Endothelial cell of umbilical vein (primary cell): ENCODE results near the gene METRNL.

ENCODE experiments used
- EZH2 ChIP-seq: IDR thresholded peaks from 2 replicates; pipeline ENCODE4 v1.6.1; 2012; ENCODE audit warnings: borderline replicate concordance, low read depth, mild to moderate bottlenecking, moderate library complexity, low read length, inconsistent platforms; ENCODE audit not compliant: severe bottlenecking
- FOS ChIP-seq: IDR thresholded peaks from 2 replicates; pipeline ENCODE4 v1.6.1; 2011; ENCODE audit warnings: mild to moderate bottlenecking, low read length, moderate library complexity, borderline replicate concordance; ENCODE audit not compliant: insufficient read depth
- JUN ChIP-seq: IDR thresholded peaks from 2 replicates; pipeline ENCODE4 v1.6.1; 2011; ENCODE audit warnings: borderline replicate concordance, low read depth; ENCODE audit not compliant: insufficient read length, insufficient read depth
- MAX ChIP-seq: IDR thresholded peaks from 2 replicates; pipeline ENCODE4 v1.6.1; 2011; ENCODE audit not compliant: insufficient read depth, insufficient read length
- MYC ChIP-seq: IDR thresholded peaks from one replicate; pipeline ENCODE4 v1.6.1; 2011; ENCODE audit warnings: mild to moderate bottlenecking, low read depth, low read length
- POLR2A ChIP-seq: IDR thresholded peaks from 2 replicates; pipeline ENCODE4 v1.6.1; 2012; ENCODE audit warnings: low read depth, mild to moderate bottlenecking, control low read depth, low read length
- POLR2AphosphoS5 ChIP-seq: IDR thresholded peaks from 2 replicates; pipeline ENCODE4 v1.6.1; 2012; ENCODE audit warnings: low read depth, mild to moderate bottlenecking, control low read depth, low read length, moderate library complexity; ENCODE audit not compliant: insufficient read depth
- TF ChIP-seq, protein P1 (sequence below), 2 donors: IDR thresholded peaks; 1 replicate in 1 of 2; 2 replicates in 1 of 2; pipeline ENCODE4 v1.5.1; 2011; ENCODE audit warnings: low read length in 2 of 2, mild to moderate bottlenecking in 2 of 2, moderate library complexity in 2 of 2, control low read depth in 1 of 2, inconsistent platforms in 1 of 2, low read depth in 1 of 2; ENCODE audit not compliant: insufficient read depth in 1 of 2; ENCODE audit errors: extremely low read depth in 1 of 2

DNA sequence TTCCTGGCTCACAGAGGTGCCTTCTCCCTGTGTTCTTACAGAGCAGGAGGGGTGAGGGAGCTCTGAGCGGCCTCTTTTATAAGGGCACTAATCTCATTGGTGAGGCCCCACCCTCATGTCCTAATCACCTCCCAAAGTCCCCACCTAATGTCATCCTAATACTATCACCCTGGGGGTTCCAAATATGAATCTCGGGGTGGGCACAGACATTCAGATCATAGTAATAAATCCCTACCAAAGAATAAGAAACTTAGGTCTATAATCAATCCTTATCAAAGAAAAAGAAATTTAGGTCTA, 32.3 kb upstream of the METRNL start:
- no peak for TF ChIP-seq JUN
- TF ChIP-seq POLR2A = no peak
- TF ChIP-seq, protein P1, sequence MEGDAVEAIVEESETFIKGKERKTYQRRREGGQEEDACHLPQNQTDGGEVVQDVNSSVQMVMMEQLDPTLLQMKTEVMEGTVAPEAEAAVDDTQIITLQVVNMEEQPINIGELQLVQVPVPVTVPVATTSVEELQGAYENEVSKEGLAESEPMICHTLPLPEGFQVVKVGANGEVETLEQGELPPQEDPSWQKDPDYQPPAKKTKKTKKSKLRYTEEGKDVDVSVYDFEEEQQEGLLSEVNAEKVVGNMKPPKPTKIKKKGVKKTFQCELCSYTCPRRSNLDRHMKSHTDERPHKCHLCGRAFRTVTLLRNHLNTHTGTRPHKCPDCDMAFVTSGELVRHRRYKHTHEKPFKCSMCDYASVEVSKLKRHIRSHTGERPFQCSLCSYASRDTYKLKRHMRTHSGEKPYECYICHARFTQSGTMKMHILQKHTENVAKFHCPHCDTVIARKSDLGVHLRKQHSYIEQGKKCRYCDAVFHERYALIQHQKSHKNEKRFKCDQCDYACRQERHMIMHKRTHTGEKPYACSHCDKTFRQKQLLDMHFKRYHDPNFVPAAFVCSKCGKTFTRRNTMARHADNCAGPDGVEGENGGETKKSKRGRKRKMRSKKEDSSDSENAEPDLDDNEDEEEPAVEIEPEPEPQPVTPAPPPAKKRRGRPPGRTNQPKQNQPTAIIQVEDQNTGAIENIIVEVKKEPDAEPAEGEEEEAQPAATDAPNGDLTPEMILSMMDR (IDR thresholded peaks at IDR 0.05; ENCODE audit: extremely low read depth in 1 of 2, insufficient read depth in 1 of 2, low read depth in 1 of 2, low read length in 2 of 2) = no peak
- no peak for TF ChIP-seq FOS
- no peak for TF ChIP-seq POLR2AphosphoS5
- no peak for TF ChIP-seq EZH2
- TF ChIP-seq MAX = no peak
- TF ChIP-seq MYC = no peak
